ENCODE data around the gene RMND5A.

Gene RMND5A

GRCh38 chr2:86794861-86795260 is 74.8 kb downstream of the RMND5A start:
- no peak for DNase-seq

GRCh38 chr2:86800856-86801567 is 80.9 kb downstream of the RMND5A start:
- DNase-seq: no peak

- DNase-seq: no peak
These were observed 86.2 kb downstream of the RMND5A start for GRCh38 chr2:86806059-86806857.

GRCh38 chr2:86807133-86807467 is 87.0 kb downstream of the RMND5A start:
- DNase-seq: no peak

GRCh38 chr2:86807468-86808275 is 87.6 kb downstream of the RMND5A start:
- DNase-seq: no peak

- peak; percentile 90 for DNase-seq
These were observed 88.4 kb downstream of the RMND5A start for GRCh38 chr2:86808315-86809161.

- no peak for DNase-seq
These were observed 89.5 kb downstream of the RMND5A start for GRCh38 chr2:86809481-86810121.

- DNase-seq: no peak
These were observed 95.5 kb downstream of the RMND5A start for GRCh38 chr2:86815611-86816010.

- DNase-seq: no peak
These were observed 98.2 kb downstream of the RMND5A start for GRCh38 chr2:86818114-86818801.

- no peak for DNase-seq
These were observed 98.9 kb downstream of the RMND5A start for GRCh38 chr2:86818957-86819356.

- DNase-seq: no peak
These were observed 101.2 kb downstream of the RMND5A start for GRCh38 chr2:86821306-86821705.

- no peak for DNase-seq
These were observed 101.8 kb downstream of the RMND5A start for GRCh38 chr2:86821842-86822241.

- no peak for DNase-seq
These were observed 102.7 kb downstream of the RMND5A start for GRCh38 chr2:86822668-86823345.

- no peak for DNase-seq
These were observed 105.1 kb downstream of the RMND5A start for GRCh38 chr2:86825036-86825692.

- no peak for DNase-seq
These were observed 105.7 kb downstream of the RMND5A start for GRCh38 chr2:86825693-86826381.

- no peak for DNase-seq
These were observed 106.9 kb downstream of the RMND5A start for GRCh38 chr2:86826951-86827350.

Measured in stimulated activated CD4-positive, alpha-beta T cell treated with anti-CD3 and anti-CD28 coated beads, Interleukin-12 subunit alpha, Interleukin-12 subunit beta, amount 100 ng/mL, for 4 hours (primary cell).